Adrenal gland (tissue), 12 donors: ENCODE measurements around the gene KCNS1. TPM values are rescaled to one million over a fixed set of nuclear protein-coding genes. Genes with fewer than 3 reads are reported as not detected.
A peak's percentile ranks its signal among the peaks of the same experiment; 100 is the strongest.

Experiments used
- DNase-seq, 7 donors: peaks; one replicate each; pipeline ENCODE4 v3.0.0-alpha.2; 2019 to 2020
- H3K27ac ChIP-seq, 5 donors: fragments of 200-600 bp; sonication (generic) in 4 of 5; 1 replicate in 3 of 5; 2 replicates in 2 of 5; pipeline versions ENCODE4 v1.5.1 to v1.8.0; 2016 to 2020; ENCODE audit warnings: mild to moderate bottlenecking in 1 of 5
- H3K27me3 ChIP-seq: fragments of 200-600 bp; 2 replicates; pipeline ENCODE4 v1.8.0; 2021
- H3K36me3 ChIP-seq, 2 donors: fragments of 200-600 bp; replicated peaks in 1 of 2; 1 replicate in 1 of 2; 2 replicates in 1 of 2; pipeline versions ENCODE4 v1.5.1 to v1.8.0; 2018 to 2022
- H3K4me1 ChIP-seq, 2 donors: fragments of 200-600 bp; replicated peaks in 1 of 2; 1 replicate in 1 of 2; 2 replicates in 1 of 2; pipeline versions ENCODE4 v1.5.1 to v1.8.0; 2018 to 2021
- H3K4me3 ChIP-seq, 4 donors: fragments of 200-600 bp; sonication (generic) in 3 of 4; one replicate each; pipeline ENCODE4 v1.5.1; 2016 to 2018
- H3K9me3 ChIP-seq, 3 donors: fragments of 200-600 bp; sonication (generic) in 1 of 3; replicated peaks in 1 of 3; 1 replicate in 2 of 3; 2 replicates in 1 of 3; pipeline versions ENCODE4 v1.5.1 to v1.8.0; 2016 to 2021
- POLR2A ChIP-seq, 2 donors: fragments of 450-650 bp; IDR thresholded peaks; one replicate each; pipeline ENCODE4 v1.6.1; 2017; ENCODE audit warnings: antibody characterized with exemption in 2 of 2, mild to moderate bottlenecking in 2 of 2, moderate library complexity in 1 of 2
- WGBS, 4 donors: extraction: QIAGEN DNeasy Blood & Tissue Kit in 2 of 4; methylation state at CpG; one replicate each; pipeline versions ENCODE4 v1.1.5 to v1.1.7; 2013 to 2017; 5-methylcytosine and 5-hydroxymethylcytosine counted together
- intact Hi-C, 2 donors: fragments of 100-400 bp; cut with DNase I; formaldehyde crosslinking; loops; one replicate each; pipeline versions ENCODE4 v1.14.1 to v1.15.0; 2022 to 2023
- polyA plus RNA-seq, 3 donors: library from polyadenylated mRNA; stranded (reverse); fragments of 200-250 nt in 2 of 3; fragments of 350-450 nt in 1 of 3; fragmentation: Illumina TruSeq in 1 of 3; extraction: RNeasy Lipid Tissue Mini Kit (QIAGEN cat#74804) in 1 of 3; gene quantifications; one replicate each; pipeline ENCODE4 v1.2.3, GENCODE V29; 2013 to 2014
- total RNA-seq, 9 donors: library from RNA; depleted of rRNA in 4 of 9; stranded (reverse); fragments of >200 nt in 4 of 9; fragments of 120-200 nt in 1 of 9; fragmentation: NEBNext Ultra II Directional in 1 of 9; extraction: Animal tissue kit (Norgen Biotek cat#: 25700) in 1 of 9; gene quantifications; one replicate each; pipeline versions ENCODE4 v1.1.0 to v1.2.4, GENCODE V29; 2013 to 2023
- TF ChIP-seq, protein P1 (sequence below), 6 experiments: fragments of 450-650 bp in 4 of 6; fragments of 200-600 bp in 2 of 6; sonication (generic) in 1 of 6; IDR thresholded peaks; 1 replicate in 5 of 6; 2 replicates in 1 of 6; pipeline versions ENCODE4 v1.5.1 to v1.8.0; 2016 to 2021; ENCODE audit warnings: antibody characterized with exemption in 6 of 6, mild to moderate bottlenecking in 2 of 6, moderate library complexity in 1 of 6
- donor health status: healthy with polysubstance abuse.
- donor health status: Bipolar disorder and iron deficiency.
- donor health status: DM: yes; HTN: yes; CAD: no.
- donor health status: DM: no; HTN: no; CAD: no.
- donor health status: DM: no; HTN: no; CAD: no.
- donor health status: DM: yes; HTN: yes; CAD: no.

KCNS1 gene
- total and polyA plus RNA-seq, 12 donors, result 0.21 to 3.7 (median 0.42) TPM

DNA sequence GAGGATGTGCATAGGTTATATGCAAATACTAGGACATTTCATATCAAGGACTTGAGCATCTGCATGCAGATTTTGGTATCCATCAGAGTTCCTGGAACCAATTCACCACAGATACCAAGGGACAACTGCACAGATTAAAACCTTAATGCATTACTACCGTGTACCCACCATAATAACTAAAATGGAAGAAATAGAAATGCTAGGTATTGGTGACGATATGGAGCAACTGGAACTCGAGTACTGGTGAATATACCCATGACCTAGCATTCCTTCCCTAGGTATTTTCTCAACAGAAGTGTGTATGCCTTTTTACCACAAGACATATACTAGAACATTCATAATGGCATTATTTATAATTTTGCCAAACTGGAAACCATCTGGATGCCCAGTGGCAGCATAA is 18.5 kb downstream of the KCNS1 start:
- whole genome bisulfite sequencing, 4 donors, result 96 to 99% (median 98%) methylated on average over 3 of the region's 3 CpGs

DNA sequence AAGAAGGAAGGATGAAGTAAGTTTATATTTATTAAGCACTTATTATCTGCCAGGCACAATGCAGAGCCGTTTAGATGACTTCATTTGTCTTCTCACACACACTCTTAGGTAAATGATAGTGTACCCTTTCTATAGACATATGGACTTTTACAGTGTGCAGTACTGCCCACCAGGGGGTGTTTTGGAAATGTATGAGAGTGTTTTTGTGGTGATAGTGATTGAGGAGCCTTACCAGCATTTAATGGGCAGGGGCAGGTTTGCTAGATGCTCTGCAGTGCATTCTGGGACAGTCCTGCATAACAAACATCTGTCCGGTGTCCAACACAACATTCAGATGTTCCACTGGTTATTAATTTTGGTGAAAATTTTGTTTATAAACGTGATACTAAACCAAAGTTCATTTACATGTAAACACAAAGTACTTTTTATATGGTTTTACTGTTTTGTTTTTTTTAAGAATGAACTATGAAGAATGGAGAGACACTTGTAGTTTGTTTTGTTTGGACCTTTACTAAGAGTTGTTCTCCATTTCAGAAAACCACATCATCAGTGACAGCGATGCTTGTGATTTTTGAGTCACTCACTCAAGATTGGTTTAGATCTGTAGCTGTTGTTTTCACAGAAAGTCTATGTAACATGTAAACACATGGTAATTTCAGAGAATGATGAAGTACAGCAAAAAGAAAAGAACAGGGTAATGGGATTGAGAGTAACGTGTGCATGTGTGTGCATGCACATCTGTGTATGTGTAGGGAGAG is 19.9 kb downstream of the KCNS1 start:
- no peak for DNase-seq
- 89 to 97% (median 92%) methylated on average over 5 of the region's 5 CpGs for WGBS, 4 donors
- Histone ChIP-seq H3K36me3 (peaks cover 0 to 14% of the 10 kb centered on the region in 2 donors), H3K4me3 (no peak overlapping the region), H3K27ac (no peak overlapping the region), H3K4me1 (no peaks in the 10 kb centered on the region), H3K9me3 (no peaks in the 10 kb centered on the region), H3K27me3 (no peaks in the 10 kb centered on the region)
- intact Hi-C loops, result no loop called here
- no peak for TF ChIP-seq POLR2A (IDR thresholded peaks at IDR 0.05)
- TF ChIP-seq, protein P1, sequence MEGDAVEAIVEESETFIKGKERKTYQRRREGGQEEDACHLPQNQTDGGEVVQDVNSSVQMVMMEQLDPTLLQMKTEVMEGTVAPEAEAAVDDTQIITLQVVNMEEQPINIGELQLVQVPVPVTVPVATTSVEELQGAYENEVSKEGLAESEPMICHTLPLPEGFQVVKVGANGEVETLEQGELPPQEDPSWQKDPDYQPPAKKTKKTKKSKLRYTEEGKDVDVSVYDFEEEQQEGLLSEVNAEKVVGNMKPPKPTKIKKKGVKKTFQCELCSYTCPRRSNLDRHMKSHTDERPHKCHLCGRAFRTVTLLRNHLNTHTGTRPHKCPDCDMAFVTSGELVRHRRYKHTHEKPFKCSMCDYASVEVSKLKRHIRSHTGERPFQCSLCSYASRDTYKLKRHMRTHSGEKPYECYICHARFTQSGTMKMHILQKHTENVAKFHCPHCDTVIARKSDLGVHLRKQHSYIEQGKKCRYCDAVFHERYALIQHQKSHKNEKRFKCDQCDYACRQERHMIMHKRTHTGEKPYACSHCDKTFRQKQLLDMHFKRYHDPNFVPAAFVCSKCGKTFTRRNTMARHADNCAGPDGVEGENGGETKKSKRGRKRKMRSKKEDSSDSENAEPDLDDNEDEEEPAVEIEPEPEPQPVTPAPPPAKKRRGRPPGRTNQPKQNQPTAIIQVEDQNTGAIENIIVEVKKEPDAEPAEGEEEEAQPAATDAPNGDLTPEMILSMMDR (IDR thresholded peaks at IDR 0.05), result peak in 1 of 6 experiments; percentile 15

More for the DNA sequence above, 18.5 kb downstream of the KCNS1 start:
- intact Hi-C loops, result no loop called here
- H3K9me3 ChIP-seq, result no peaks in the 10 kb centered on the region
- H3K27me3 ChIP-seq, result no peaks in the 10 kb centered on the region
- no peak for DNase-seq
- H3K27ac ChIP-seq, result no peak overlapping the region
- H3K4me1 ChIP-seq, result no peaks in the 10 kb centered on the region
- TF ChIP-seq POLR2A (IDR thresholded peaks at IDR 0.05), result no peak
- TF ChIP-seq, protein P1 (IDR thresholded peaks at IDR 0.05), result no peak
- no peak overlapping the region for H3K4me3 ChIP-seq
- H3K36me3 ChIP-seq, result peaks cover 0 to 7% of the 10 kb centered on the region in 2 donors

DNA sequence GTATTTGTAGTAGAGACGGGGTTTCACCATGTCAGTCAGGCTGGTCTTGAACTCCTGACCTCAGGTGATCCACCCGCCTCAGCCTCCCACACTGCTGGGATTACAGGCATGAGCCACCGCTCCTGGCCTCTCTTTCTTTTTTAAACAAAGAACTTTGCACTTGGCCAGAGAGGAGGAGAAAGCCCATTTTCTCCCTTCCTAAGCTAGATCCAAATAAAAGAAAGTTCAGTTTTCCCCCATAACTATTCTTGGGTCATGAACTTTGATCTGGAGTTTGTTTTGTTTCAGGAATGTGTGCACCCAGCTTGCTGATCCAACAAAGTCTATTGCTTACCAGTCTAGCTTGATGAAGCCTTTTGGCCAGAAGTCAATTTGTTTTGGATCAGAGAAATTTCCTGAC is 23.4 kb downstream of the KCNS1 start:
- DNase-seq, result no peak
- Histone ChIP-seq H3K36me3 (peaks cover 0 to 26% of the 10 kb centered on the region in 2 donors), H3K27me3 (no peaks in the 10 kb centered on the region), H3K4me3 (no peak overlapping the region), H3K27ac (no peak overlapping the region), H3K4me1 (no peaks in the 10 kb centered on the region), H3K9me3 (no peaks in the 10 kb centered on the region)
- WGBS, 4 donors, result 79 to 98% (median 91%) methylated on average over 3 of the region's 3 CpGs
- TF ChIP-seq, protein P1 (IDR thresholded peaks at IDR 0.05), result no peak
- TF ChIP-seq POLR2A (IDR thresholded peaks at IDR 0.05), result no peak
- intact Hi-C loops, result no loop called here

DNA sequence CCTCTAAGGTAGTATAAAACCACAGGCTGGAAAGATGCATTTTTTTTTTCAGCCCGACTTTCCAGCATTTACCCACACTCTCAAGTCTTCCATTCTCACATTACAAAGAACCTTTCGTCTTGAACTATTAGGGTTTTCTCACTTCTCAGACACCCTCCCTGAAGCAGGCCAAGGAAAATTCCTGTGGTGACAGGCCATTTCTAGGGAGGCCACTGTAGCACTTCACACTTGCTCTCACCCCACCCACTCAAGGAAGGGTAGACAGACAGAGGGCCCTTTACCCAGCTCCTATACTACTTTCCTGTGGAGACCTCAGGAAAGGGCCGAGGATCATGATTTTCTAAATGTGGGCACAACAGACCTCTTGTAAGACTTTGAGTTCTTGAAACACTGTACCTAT is 27.7 kb downstream of the KCNS1 start:
- peaks cover 0 to 19% of the 10 kb centered on the region in 2 donors for H3K36me3 ChIP-seq

More for the DNA sequence above, 27.7 kb downstream of the KCNS1 start:
- H3K27ac ChIP-seq, result no peak overlapping the region
- no peaks in the 10 kb centered on the region for H3K27me3 ChIP-seq
- no peak for DNase-seq
- intact Hi-C loops, result no loop called here
- TF ChIP-seq, protein P1 (IDR thresholded peaks at IDR 0.05), result no peak
- TF ChIP-seq POLR2A (IDR thresholded peaks at IDR 0.05), result no peak
- peaks cover 20 to 31% of the 10 kb centered on the region in 2 donors for H3K4me1 ChIP-seq
- WGBS, 4 donors, result 91 to 96% (median 94%) methylated on average over 3 of the region's 3 CpGs
- no peak overlapping the region for H3K4me3 ChIP-seq
- no peaks in the 10 kb centered on the region for H3K9me3 ChIP-seq
